Inferior parietal cortex (tissue), 1 donor: ENCODE results near the gene NPIPA5.
A peak's percentile ranks its signal among the peaks of the same experiment; 100 is the strongest.
"Not testable (repeated sequence)": the region's sequence is repeated elsewhere in the genome, so short reads cannot be mapped to it uniquely, and the experiment has no call there.

ENCODE experiments used
- DNase-seq: peaks from one replicate; pipeline ENCODE4 v3.0.0-alpha.2; 2016; ENCODE audit errors: extremely low spot score

The NPIPA5 gene

GRCh38 chr16:15378194-15378593 lies at the start of gene NPIPA5:
TSS of gene NPIPA5 (minus strand) at chr16:15378294. CDS start at chr16:15378294, 0 bp downstream.
- DNase-seq = not testable (repeated sequence)

- DNase-seq = peak; percentile 78
Observed at GRCh38 chr16:15427648-15428239, 49.6 kb upstream of the NPIPA5 start.

DNA sequence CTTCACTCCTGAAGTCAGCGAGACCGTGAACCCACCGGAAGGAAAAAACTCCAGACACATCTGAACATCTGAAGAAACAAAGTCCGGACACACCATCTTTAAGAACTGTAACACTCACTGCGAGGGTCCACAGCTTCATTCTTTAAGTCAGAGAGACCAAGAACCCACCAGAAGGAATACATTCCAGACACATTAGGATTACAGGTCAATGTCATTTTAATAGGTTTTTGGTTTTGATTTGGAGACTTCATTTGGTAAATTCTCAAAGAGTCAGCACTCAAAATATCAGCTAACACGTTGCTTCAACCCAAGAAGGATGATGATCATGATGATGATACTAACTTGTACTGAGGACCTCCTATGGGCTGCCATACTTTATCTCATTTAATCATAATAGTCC lies 48.7 kb upstream of the NPIPA5 start:
- DNase-seq = no peak

GRCh38 chr16:15425861-15426260 lies 47.8 kb upstream of the NPIPA5 start:
- DNase-seq = no peak

DNA sequence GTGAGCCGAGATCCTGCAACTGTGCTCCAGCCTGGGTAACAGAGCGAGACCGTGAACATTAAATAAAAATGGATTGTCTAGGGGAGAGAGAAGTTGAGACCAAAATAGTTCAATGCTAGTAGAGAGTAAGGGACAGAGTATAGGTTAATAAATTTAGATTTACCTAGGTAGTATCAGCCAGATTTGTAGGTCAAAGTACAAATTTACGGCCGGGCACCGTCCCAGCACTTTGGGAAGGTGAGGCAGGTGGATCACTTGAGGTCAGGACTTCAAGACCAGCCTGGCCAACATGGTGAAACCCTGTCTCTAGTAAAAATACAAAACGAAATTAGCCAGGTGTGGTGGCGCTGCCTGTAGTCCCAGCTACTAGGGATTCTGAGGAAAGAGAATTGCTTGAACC lies 44.1 kb upstream of the NPIPA5 start:
- no peak for DNase-seq

DNA sequence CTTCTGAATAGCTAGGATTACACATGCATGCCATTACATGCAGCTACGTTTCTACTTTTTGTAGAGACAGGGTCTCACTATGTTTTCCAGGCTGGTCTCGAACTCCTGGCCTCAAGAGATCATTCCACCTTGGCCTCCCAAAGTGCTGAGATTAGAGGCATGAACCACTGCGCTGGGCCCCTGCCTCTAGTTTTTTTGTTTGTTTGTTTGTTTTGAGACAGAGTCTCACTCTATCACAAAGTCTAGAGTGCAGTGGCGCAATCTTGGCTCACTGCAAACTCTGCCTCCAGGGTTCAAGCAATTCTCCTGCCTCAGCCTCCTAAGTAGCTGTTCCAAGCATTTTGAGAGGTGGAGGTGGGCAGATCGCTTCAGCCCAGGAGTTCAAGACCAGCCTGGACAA lies 43.6 kb upstream of the NPIPA5 start:
- DNase-seq = not testable (repeated sequence)

GRCh38 chr16:15418206-15418605 lies 40.1 kb upstream of the NPIPA5 start:
- no peak for DNase-seq

DNA sequence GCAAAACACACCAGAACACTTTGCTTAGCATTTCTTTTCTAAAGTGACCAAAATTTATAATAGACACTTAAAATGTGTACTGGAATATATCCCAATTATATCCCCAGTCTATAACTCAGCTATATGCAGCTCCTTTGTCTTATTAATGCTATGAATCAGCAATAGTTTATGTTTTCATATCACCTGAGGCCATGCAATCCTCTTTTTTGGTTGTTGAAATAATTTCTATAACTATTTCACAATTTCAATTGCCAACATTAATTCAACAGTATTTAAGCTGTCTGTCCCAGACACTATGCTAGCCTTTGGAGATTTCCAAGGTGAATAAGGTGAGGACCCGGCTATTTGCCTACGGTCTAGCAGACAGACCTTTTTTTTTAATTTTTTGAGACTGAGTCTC lies 39.1 kb upstream of the NPIPA5 start:
- DNase-seq = no peak

DNA sequence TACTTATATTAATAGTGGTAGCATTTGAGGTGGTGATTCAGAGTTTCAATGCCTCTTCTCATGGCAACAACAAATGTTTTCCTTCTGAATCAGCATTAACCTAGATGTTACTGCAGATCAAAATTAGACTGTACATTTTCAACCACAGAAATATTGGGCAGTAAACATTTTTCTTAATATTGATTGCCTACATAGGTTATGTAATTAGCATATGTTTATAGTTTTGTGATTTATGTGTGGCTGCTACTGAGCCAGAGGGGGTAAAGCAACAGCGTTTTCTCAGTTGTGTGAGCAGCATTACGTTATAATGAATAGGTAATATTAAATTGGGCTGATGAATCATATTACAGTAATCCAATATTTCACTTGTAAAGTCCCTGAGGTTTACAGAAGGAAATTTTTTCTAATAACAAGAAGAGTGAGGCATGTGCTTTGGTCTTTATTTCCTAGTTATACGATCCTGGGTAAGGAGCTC lies 37.5 kb upstream of the NPIPA5 start:
- no peak for DNase-seq

DNA sequence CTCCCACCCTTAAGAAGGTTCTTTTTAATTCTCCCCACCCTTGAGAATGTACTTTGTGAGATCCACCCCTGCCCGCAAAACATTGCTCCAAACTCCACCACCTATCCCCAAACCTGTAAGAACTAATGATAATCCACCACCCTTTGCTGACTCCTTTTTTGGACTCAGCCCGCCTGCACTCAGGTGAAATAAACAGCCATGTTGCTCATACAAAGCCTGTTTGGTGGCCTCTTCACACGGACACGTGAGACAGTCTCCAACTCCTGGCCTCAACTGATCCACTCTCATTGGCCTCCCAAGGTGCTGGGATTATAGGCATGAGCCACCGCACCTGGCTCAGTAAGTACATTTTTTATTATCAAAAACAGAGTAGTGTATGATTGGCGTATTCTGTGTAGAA lies 31.4 kb upstream of the NPIPA5 start:
- DNase-seq = not testable (repeated sequence)

- DNase-seq = not testable (repeated sequence)
Observed at GRCh38 chr16:15407756-15408155, 29.7 kb upstream of the NPIPA5 start.

DNA sequence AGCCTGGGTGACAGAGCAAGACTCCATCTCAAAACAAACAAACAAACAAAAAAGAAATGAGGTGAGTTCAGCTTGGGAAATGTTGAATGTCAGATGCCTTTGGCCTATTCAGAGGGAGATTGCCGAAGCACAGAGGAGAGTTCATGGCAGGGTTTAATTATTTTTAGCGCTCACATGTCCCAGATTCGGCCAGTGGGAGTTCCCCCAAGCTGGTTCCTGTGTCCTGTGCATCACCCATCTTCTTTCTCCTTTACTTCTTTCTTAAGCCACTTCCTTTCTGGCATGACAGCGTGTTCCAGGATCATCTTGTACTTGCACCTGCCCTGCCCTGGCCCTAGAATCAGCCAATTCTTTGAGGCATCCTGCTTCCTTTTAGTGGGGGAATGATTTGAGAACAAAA lies 26.7 kb upstream of the NPIPA5 start:
- DNase-seq = no peak

DNA sequence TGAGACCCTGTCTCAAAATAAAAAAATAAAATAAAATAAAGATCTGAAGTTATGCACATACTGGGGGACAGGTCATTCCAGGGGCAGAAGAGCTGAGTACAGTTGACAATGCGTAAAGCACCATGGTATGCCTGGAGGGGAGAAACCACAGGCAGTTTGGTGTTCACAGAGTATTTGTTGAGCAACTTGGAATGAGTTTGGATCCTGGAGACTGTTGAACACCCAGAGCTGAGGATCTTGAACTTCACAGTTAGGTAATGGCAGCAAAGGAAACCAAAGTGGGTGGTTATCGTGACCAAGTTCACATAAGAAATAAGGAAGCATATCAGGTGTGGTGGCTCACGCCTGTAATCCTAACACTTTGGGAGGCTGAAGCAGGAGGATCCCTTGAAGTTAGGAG lies 26.0 kb upstream of the NPIPA5 start:
- DNase-seq = not testable (repeated sequence)

DNA sequence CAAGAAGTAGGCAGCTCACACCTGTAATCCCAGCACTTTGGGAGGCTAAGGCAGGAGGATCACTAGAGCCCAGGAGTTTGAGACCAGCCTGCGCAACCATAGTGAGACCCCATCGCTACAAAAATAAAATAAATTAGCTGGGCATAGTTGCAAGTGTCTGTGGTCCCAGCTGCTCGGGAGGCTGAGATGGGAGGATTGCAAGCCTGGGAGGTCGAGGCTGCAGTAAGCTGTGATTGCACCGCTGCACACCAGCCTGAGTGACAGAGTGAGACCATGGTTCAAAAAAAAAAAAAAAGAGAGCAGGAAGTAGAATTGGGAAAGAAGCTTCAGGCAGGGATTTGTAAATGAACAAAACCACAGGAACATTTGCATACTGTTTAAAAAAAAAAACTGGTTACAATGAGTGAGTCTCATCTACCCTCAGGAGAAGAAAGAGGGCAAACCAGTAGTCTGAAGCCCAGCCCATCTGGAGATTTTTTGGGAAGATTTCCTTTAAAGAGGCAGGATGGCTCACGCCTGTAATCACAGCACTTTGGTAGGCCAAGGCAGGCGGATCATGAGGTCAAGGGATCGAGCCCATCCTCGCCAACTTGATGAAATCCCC lies 25.4 kb upstream of the NPIPA5 start:
- no peak for DNase-seq

GRCh38 chr16:15401972-15402371 lies 23.9 kb upstream of the NPIPA5 start:
- no peak for DNase-seq

DNA sequence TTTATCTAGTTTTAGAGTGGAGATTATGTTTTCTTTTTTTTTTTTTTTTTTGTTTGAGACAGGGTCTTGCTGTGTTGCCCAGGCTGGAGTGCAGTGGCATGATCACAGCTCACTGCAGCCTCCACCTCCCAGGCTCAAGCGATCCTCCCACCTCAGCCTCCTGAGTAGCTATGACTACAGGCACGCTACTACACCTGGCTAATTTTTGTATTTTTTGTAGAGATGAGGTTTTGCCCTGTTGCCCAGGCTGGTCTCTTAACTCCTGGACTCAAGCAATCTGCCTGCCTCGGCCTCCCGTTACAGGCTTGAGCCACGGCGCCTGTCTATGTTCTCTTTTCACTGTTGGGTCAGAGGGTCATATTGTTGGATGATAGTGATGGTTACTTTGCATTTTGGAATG lies 22.2 kb upstream of the NPIPA5 start:
- not testable (repeated sequence) for DNase-seq

- DNase-seq = no peak
Observed at GRCh38 chr16:15399317-15399716, 21.2 kb upstream of the NPIPA5 start.

GRCh38 chr16:15398618-15399316 lies 20.7 kb upstream of the NPIPA5 start:
- DNase-seq = no peak

DNA sequence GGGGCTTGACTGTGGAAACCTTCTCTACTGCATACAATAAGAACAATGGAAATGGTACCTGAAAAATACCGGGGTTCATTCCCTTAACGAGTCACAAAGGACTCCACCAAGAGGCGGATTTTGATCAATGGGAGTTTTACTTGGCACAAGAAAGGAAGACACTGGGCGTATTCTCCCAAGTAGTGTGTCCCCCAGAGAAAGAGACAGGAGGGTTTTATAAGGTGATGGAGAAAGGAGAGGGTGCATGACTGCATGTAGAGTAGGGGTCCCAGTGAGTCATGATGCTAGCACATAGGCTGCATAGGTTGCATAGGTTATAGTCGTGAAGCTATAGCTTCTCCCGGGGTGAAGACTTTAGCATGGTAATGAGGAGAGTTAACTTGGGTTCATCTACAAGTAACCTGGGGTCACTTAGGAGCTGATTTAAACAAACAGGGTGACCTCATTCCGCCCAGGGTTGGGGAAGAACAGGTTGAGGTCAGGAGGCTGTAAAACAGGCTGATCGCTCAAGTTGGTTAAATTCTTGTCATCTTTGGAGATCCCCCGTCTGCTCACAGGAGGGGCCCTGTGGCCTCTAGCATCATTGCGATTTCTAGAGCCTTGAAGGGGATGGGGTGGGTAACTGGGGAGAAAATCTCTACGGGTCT lies 19.0 kb upstream of the NPIPA5 start:
- no peak for DNase-seq

GRCh38 chr16:15396509-15396829 lies 18.4 kb upstream of the NPIPA5 start:
- DNase-seq = not testable (repeated sequence)

DNA sequence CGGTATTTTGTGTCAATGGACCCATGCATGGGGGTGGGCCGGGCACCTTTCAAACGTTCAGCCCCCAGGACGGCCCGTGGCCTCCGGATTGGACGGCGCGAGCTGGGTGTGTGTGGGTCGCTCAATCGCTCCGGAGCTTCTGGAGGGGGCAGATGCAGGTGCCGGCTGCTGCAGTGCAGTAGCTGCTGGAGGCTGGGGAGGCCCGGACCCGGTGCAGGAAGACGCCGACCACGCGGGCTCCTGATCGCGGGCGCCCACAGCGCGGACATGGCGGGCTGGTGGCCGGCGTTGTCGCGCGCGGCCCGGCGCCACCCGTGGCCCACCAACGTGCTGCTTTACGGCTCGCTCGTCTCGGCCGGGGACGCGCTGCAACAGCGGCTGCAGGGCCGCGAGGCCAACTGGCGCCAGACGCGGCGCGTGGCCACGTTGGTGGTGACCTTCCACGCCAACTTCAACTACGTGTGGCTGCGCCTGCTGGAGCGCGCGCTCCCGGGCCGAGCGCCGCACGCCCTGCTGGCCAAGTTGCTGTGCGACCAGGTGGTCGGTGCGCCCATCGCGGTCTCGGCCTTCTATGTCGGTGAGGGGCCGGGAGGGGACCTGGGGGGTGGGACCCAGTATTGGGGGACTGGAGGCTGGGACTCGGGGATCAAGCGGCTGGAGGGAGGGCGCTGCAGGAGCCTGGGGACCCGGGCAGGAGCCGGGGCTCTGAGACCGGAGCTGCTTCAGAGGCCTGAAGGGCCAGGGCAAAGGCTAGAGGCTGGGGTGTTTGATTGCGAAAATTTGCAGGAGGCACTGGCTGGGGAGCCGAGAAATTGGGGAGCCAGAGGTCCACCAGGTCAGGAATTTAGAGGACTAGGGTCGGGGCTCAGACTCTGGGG lies 17.8 kb upstream of the NPIPA5 start, which contains the start of gene MPV17L:
Gene MPV17L, plus strand, starts transcription at position 124 of the 878 bp plus-strand sequence. Its CDS starts 144 bp downstream, at position 268.
- peak; percentile 9 for DNase-seq

DNA sequence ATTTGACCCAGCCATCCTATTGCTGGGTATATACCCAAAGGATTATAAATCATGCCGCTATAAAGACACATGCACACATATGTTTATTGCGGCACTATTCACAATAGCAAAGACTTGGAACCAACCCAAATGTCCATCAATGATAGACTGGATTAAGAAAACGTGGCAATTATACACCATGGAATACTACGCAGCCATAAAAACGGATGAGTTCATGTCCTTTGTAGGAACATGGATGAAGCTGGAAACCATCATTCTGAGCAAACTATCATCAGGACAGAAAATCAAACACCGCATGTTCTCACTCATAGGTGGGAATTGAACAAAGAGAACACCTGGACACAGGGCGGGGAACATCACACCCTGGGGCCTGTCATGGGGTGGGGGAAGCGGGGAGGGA lies 14.9 kb upstream of the NPIPA5 start:
- DNase-seq = not testable (repeated sequence)
